Thyroid gland (tissue), 4 donors: Measurements from ENCODE around the gene ASIC3.

Experiments
- POLR2A ChIP-seq, 2 donors: fragments of 450-650 bp; IDR thresholded peaks; one replicate each; pipeline ENCODE4 v1.6.1; 2017; ENCODE audit warnings: antibody characterized with exemption in 2 of 2, mild to moderate bottlenecking in 2 of 2, moderate library complexity in 1 of 2
- TF ChIP-seq, protein P1 (sequence below), 6 experiments: fragments of 200-600 bp in 3 of 6; fragments of 450-650 bp in 3 of 6; sonication (generic) in 3 of 6; IDR thresholded peaks; one replicate each; pipeline ENCODE4 v1.5.1; 2016 to 2019; ENCODE audit warnings: antibody characterized with exemption in 6 of 6, mild to moderate bottlenecking in 2 of 6, inconsistent platforms in 1 of 6, moderate library complexity in 1 of 6

DNA sequence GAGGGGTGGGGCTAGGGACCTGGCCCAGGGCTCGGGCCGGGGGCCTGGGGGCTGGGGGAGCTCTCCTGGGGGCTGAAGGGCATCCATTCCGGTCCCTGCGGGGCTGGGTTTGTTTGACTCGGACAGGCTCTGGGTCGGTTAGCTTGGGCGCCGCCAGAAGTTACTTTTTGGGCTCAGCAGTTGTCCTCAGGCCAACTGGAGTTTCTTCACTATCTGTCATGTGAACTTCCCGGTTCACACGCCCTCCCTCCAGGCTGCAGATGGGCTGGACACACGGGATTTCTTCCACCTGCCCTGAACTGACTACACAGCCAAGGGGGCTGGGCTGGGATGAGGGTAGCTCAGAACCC, 14.9 kb downstream of the ASIC3 start:
- TF ChIP-seq, protein P1, sequence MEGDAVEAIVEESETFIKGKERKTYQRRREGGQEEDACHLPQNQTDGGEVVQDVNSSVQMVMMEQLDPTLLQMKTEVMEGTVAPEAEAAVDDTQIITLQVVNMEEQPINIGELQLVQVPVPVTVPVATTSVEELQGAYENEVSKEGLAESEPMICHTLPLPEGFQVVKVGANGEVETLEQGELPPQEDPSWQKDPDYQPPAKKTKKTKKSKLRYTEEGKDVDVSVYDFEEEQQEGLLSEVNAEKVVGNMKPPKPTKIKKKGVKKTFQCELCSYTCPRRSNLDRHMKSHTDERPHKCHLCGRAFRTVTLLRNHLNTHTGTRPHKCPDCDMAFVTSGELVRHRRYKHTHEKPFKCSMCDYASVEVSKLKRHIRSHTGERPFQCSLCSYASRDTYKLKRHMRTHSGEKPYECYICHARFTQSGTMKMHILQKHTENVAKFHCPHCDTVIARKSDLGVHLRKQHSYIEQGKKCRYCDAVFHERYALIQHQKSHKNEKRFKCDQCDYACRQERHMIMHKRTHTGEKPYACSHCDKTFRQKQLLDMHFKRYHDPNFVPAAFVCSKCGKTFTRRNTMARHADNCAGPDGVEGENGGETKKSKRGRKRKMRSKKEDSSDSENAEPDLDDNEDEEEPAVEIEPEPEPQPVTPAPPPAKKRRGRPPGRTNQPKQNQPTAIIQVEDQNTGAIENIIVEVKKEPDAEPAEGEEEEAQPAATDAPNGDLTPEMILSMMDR (IDR thresholded peaks at IDR 0.05), result no peak
- no peak for TF ChIP-seq POLR2A (IDR thresholded peaks at IDR 0.05)
